Fibroblast of lung (primary cell): ENCODE results near the gene COL4A2.

Source experiments
- EZH2 ChIP-seq: IDR thresholded peaks from 2 replicates; pipeline ENCODE4 v1.5.1; 2012; ENCODE audit warnings: low read length, control low read depth, mild to moderate bottlenecking; ENCODE audit errors: missing control alignments
- TF ChIP-seq, protein P1 (sequence below), 2 donors: IDR thresholded peaks in 1 of 2; conservative IDR thresholded peaks in 1 of 2; 1 replicate in 1 of 2; 2 replicates in 1 of 2; pipeline ENCODE4 v1.5.1; 2011 to 2012; ENCODE audit warnings: low read length in 2 of 2, control low read depth in 1 of 2, inconsistent platforms in 1 of 2, low read depth in 1 of 2, mild to moderate bottlenecking in 1 of 2

DNA sequence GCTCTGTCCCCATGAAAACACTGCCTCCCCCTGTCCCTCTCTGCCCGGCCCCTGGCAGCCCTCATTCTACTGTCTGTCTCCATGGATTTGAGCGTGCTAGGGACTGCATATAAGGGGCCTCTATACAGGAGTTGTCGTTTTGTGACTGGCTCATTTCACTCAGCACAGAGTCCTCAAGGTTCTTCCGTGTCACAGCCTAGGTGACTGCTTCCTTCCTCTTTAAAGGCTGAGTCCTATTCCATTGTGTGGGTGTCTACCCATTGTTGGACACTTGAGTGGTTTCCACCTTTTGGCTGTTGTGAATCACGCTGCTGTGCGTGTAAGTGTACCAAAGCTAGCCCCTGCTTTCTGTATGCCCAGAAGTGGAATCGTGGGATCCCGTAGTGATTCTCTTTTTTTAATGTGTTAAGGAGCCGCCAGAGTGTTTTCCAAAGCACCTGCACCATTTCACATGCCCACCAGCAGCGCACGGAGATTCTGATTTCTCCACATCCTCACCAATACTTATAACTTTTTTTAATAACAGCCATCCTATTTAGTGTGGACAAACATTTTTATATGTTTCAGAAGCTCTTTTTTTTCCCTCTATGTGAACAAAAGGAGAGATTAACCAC is 116.7 kb downstream of the COL4A2 start:
- no peak for TF ChIP-seq EZH2
- TF ChIP-seq, protein P1, sequence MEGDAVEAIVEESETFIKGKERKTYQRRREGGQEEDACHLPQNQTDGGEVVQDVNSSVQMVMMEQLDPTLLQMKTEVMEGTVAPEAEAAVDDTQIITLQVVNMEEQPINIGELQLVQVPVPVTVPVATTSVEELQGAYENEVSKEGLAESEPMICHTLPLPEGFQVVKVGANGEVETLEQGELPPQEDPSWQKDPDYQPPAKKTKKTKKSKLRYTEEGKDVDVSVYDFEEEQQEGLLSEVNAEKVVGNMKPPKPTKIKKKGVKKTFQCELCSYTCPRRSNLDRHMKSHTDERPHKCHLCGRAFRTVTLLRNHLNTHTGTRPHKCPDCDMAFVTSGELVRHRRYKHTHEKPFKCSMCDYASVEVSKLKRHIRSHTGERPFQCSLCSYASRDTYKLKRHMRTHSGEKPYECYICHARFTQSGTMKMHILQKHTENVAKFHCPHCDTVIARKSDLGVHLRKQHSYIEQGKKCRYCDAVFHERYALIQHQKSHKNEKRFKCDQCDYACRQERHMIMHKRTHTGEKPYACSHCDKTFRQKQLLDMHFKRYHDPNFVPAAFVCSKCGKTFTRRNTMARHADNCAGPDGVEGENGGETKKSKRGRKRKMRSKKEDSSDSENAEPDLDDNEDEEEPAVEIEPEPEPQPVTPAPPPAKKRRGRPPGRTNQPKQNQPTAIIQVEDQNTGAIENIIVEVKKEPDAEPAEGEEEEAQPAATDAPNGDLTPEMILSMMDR (conservative IDR thresholded peaks at IDR 0.05 in 1 of 2, IDR thresholded peaks at IDR 0.05 in 1 of 2; ENCODE audit: low read depth in 1 of 2, low read length in 2 of 2): no peak
